RPMI7951 (cell line): ENCODE data around the gene TMEM52B. TPM values are rescaled to one million over a fixed set of nuclear protein-coding genes. Genes with fewer than 3 reads are reported as not detected.

Experiments used
- total RNA-seq: library from RNA; depleted of rRNA; stranded (reverse); fragments of >200 nt; shearing (Covaris generic); gene quantifications from 2 replicates; pipeline ENCODE4 v1.2.3, GENCODE V29; 2014; rRNA removed

The TMEM52B gene
- total RNA-seq, 1 experiment from 2014 or later = not detected

Other genes starting within 250 kb of the TMEM52B start
- gene CLEC2A, start 246.7 kb upstream of the TMEM52B start, total RNA-seq = not detected in 2 replicates
- gene CLEC12A, start 207.6 kb upstream of the TMEM52B start, total RNA-seq = not detected in 2 replicates
- gene CLEC1B, start 179.9 kb upstream of the TMEM52B start, total RNA-seq = not detected in 2 replicates
- gene CLEC12B, start 168.4 kb upstream of the TMEM52B start, total RNA-seq = not detected in 2 replicates
- not detected in 2 replicates for gene CLEC9A, start 148.3 kb upstream of the TMEM52B start, total RNA-seq
- gene CLEC1A, start 80.0 kb upstream of the TMEM52B start, total RNA-seq = 0.12 TPM in 1 of 2 replicates, not detected in the other
- not detected in 2 replicates for gene CLEC7A, start 48.8 kb upstream of the TMEM52B start, total RNA-seq
- not detected in 2 replicates for gene OLR1, start 6.9 kb upstream of the TMEM52B start, total RNA-seq
- 14.3 and 20.7 TPM in 2 replicates for gene GABARAPL1, start 33.8 kb downstream of the TMEM52B start, total RNA-seq
- under 0.01 TPM in 1 of 2 replicates, not detected in the other for gene KLRD1, start 128.8 kb downstream of the TMEM52B start, total RNA-seq
- gene KLRK1, start 211.0 kb downstream of the TMEM52B start, total RNA-seq = not detected in 2 replicates
- 0.78 TPM in 1 of 2 replicates, not detected in the other for gene KLRC4, start 230.7 kb downstream of the TMEM52B start, total RNA-seq
- 3.8 and 4.6 TPM in 2 replicates for gene KLRC3, start 241.6 kb downstream of the TMEM52B start, total RNA-seq